DOHH2 (cell line): ENCODE results near the gene CTIF.

ENCODE experiments used
- H3F3A ChIP-seq: fragments of 200-600 bp; sonication (generic), shearing (Covaris generic); 2 replicates; pipeline ENCODE4 v1.6.0; 2016; ENCODE audit warnings: antibody characterized with exemption, mild to moderate bottlenecking; ENCODE audit not compliant: control insufficient read depth, insufficient read depth
- H3K27ac ChIP-seq: fragments of 200-600 bp; sonication (generic); 2 replicates; pipeline ENCODE4 v1.5.1; 2014; ENCODE audit warnings: low read depth, mild to moderate bottlenecking, low read length, moderate library complexity
- H3K27me3 ChIP-seq: fragments of 200-600 bp; sonication (generic); 2 replicates; pipeline ENCODE4 v1.6.1; 2014; ENCODE audit warnings: mild to moderate bottlenecking, low read length, mixed read lengths; ENCODE audit not compliant: control insufficient read depth
- H3K36me3 ChIP-seq: fragments of 200-600 bp; sonication (generic); 2 replicates; pipeline ENCODE4 v1.6.1; 2014; ENCODE audit warnings: mild to moderate bottlenecking, low read length, moderate library complexity, mixed read lengths; ENCODE audit not compliant: control insufficient read depth
- H3K4me1 ChIP-seq: fragments of 200-600 bp; sonication (generic); 2 replicates; pipeline ENCODE4 v1.6.1; 2014; ENCODE audit warnings: mild to moderate bottlenecking, low read length, mixed read lengths; ENCODE audit not compliant: control insufficient read depth
- H3K4me2 ChIP-seq: fragments of 200-600 bp; sonication (generic); 2 replicates; pipeline ENCODE4 v1.6.0; 2014; ENCODE audit warnings: mild to moderate bottlenecking, low read length, moderate library complexity
- H3K4me3 ChIP-seq: fragments of 200-600 bp; sonication (generic); 2 replicates; pipeline ENCODE4 v1.5.1; 2014; ENCODE audit warnings: mild to moderate bottlenecking, low read length, mixed read lengths
- H3K79me2 ChIP-seq: fragments of 200-600 bp; sonication (generic); 2 replicates; pipeline ENCODE4 v1.6.1; 2014; ENCODE audit warnings: mild to moderate bottlenecking, low read length, mixed read lengths; ENCODE audit not compliant: control insufficient read depth
- H3K9me2 ChIP-seq: fragments of 200-600 bp; sonication (generic); replicated peaks from 2 replicates; pipeline ENCODE4 v1.6.1; 2014; ENCODE audit warnings: mild to moderate bottlenecking, low read length, mixed read lengths; ENCODE audit not compliant: control insufficient read depth
- H3K9me3 ChIP-seq: fragments of 200-600 bp; sonication (generic); 2 replicates; pipeline ENCODE4 v1.6.1; 2014; ENCODE audit warnings: antibody characterized with exemption, low read length, mixed read lengths; ENCODE audit not compliant: control insufficient read depth, insufficient read depth
- H4K20me1 ChIP-seq: fragments of 200-600 bp; sonication (generic); 2 replicates; pipeline ENCODE4 v1.6.0; 2014; ENCODE audit warnings: low read depth, mild to moderate bottlenecking, antibody characterized with exemption, low read length, moderate library complexity; ENCODE audit not compliant: control insufficient read depth, insufficient read depth
- EZH2phosphoT487 ChIP-seq: fragments of 200-600 bp; sonication (generic); IDR thresholded peaks from 2 replicates; pipeline ENCODE4 v1.6.1; 2017; ENCODE audit warnings: borderline replicate concordance, mild to moderate bottlenecking, antibody characterized with exemption, low read length, moderate library complexity, mixed read lengths
- TF ChIP-seq, protein P1 (sequence below): fragments of 200-600 bp; sonication (generic); IDR thresholded peaks from one replicate; pipeline ENCODE4 v1.5.1; 2014; ENCODE audit warnings: antibody characterized with exemption, mild to moderate bottlenecking, low read depth, low read length; ENCODE audit not compliant: poor library complexity, severe bottlenecking

CTIF gene

GRCh38 chr18:48889115-48889941 lies 350.5 kb downstream of the CTIF start:
- Histone ChIP-seq H3K36me3 (no peaks in the 10 kb centered on the region), H3K79me2 (no peaks in the 10 kb centered on the region), H3F3A (no peaks in the 10 kb centered on the region), H3K9me3 (no peaks in the 10 kb centered on the region), H3K4me3 (no peak overlapping the region), H3K4me2 (no peak overlapping the region), H3K9me2 (no peaks in the 10 kb centered on the region), H3K4me1 (no peaks in the 10 kb centered on the region), H4K20me1 (no peaks in the 10 kb centered on the region), H3K27me3 (no peaks in the 10 kb centered on the region), H3K27ac (no peak overlapping the region)
- TF ChIP-seq, protein P1, sequence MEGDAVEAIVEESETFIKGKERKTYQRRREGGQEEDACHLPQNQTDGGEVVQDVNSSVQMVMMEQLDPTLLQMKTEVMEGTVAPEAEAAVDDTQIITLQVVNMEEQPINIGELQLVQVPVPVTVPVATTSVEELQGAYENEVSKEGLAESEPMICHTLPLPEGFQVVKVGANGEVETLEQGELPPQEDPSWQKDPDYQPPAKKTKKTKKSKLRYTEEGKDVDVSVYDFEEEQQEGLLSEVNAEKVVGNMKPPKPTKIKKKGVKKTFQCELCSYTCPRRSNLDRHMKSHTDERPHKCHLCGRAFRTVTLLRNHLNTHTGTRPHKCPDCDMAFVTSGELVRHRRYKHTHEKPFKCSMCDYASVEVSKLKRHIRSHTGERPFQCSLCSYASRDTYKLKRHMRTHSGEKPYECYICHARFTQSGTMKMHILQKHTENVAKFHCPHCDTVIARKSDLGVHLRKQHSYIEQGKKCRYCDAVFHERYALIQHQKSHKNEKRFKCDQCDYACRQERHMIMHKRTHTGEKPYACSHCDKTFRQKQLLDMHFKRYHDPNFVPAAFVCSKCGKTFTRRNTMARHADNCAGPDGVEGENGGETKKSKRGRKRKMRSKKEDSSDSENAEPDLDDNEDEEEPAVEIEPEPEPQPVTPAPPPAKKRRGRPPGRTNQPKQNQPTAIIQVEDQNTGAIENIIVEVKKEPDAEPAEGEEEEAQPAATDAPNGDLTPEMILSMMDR = no peak
- TF ChIP-seq EZH2phosphoT487 = no peak

GRCh38 chr18:48889981-48890762 lies 351.3 kb downstream of the CTIF start:
- H3K4me3 ChIP-seq = no peak overlapping the region
- no peaks in the 10 kb centered on the region for H3K36me3 ChIP-seq
- no peaks in the 10 kb centered on the region for H4K20me1 ChIP-seq
- H3K4me2 ChIP-seq = no peak overlapping the region
- no peaks in the 10 kb centered on the region for H3K27me3 ChIP-seq
- TF ChIP-seq, protein P1 = no peak
- no peak for TF ChIP-seq EZH2phosphoT487
- H3K9me3 ChIP-seq = no peaks in the 10 kb centered on the region
- no peaks in the 10 kb centered on the region for H3K9me2 ChIP-seq
- no peaks in the 10 kb centered on the region for H3K79me2 ChIP-seq
- no peak overlapping the region for H3K27ac ChIP-seq
- no peaks in the 10 kb centered on the region for H3F3A ChIP-seq
- H3K4me1 ChIP-seq = no peaks in the 10 kb centered on the region

DNA sequence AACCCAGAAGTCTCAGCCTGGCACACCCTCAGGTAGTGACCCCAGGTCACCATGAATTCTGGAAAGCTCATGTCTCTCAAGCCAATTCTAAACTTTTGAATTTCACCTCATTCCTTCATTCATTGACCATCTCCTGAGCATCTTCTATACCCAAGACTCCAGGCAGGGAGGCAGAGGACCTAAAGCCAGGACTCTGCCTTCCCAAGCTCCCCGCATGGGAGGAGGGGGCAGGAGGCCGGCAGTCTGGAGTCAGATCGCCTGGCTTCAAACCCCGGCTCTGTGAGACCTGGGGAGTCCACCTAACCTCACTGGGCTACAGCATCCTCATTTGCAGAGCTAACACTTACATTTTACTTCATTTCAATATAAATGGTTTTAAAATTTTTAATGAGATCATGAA lies 352.9 kb downstream of the CTIF start:
- Histone ChIP-seq H3K36me3 (no peaks in the 10 kb centered on the region), H3K27ac (no peak overlapping the region), H3K4me1 (peaks cover 3% of the 10 kb centered on the region; the same call in 1 of the 2 replicates), H3K9me3 (no peaks in the 10 kb centered on the region), H4K20me1 (no peaks in the 10 kb centered on the region), H3K4me2 (no peak overlapping the region), H3K4me3 (no peak overlapping the region), H3K27me3 (no peaks in the 10 kb centered on the region), H3K79me2 (no peaks in the 10 kb centered on the region), H3F3A (no peaks in the 10 kb centered on the region), H3K9me2 (no peaks in the 10 kb centered on the region)
- TF ChIP-seq, protein P1 = no peak
- TF ChIP-seq EZH2phosphoT487 = no peak
